ENCODE results near the gene ZNF331. TPM values are rescaled to one million over a fixed set of nuclear protein-coding genes. Genes with fewer than 3 reads are reported as not detected.

The ZNF331 gene
- total and polyA plus RNA-seq, 9 donors, result 23.7 to 365 (median 108) TPM

GRCh38 chr19:53520547-53521372, 17.2 kb upstream of the ZNF331 start:
- H3K36me3 ChIP-seq, result no peaks in the 10 kb centered on the region
- 1 to 2% (median 1%) methylated on average over 46 of the region's 46 CpGs for WGBS, 3 donors
- H3K27ac ChIP-seq, result peak overlapping the region; percentile 67 to 89
- no peaks in the 10 kb centered on the region for H3K9me3 ChIP-seq
- intact Hi-C loops (cut with DNase I), result no loop called here
- peak; percentile 95 to 99 (median 98) for DNase-seq
- peaks cover 6% of the 10 kb centered on the region for H3K4me1 ChIP-seq (ENCODE audit: insufficient read depth)
- TF ChIP-seq, protein P1, sequence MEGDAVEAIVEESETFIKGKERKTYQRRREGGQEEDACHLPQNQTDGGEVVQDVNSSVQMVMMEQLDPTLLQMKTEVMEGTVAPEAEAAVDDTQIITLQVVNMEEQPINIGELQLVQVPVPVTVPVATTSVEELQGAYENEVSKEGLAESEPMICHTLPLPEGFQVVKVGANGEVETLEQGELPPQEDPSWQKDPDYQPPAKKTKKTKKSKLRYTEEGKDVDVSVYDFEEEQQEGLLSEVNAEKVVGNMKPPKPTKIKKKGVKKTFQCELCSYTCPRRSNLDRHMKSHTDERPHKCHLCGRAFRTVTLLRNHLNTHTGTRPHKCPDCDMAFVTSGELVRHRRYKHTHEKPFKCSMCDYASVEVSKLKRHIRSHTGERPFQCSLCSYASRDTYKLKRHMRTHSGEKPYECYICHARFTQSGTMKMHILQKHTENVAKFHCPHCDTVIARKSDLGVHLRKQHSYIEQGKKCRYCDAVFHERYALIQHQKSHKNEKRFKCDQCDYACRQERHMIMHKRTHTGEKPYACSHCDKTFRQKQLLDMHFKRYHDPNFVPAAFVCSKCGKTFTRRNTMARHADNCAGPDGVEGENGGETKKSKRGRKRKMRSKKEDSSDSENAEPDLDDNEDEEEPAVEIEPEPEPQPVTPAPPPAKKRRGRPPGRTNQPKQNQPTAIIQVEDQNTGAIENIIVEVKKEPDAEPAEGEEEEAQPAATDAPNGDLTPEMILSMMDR (IDR thresholded peaks at IDR 0.05), result no peak
- TF ChIP-seq POLR2A (IDR thresholded peaks at IDR 0.05), result peak; percentile 29
- TF ChIP-seq EP300 (IDR thresholded peaks at IDR 0.05), result peak; percentile 100
- peak overlapping the region; percentile 57 for H3K4me3 ChIP-seq
- H3K27me3 ChIP-seq, result no peaks in the 10 kb centered on the region

- Histone ChIP-seq H3K4me1 (ENCODE audit: insufficient read depth) (peaks cover 6% of the 10 kb centered on the region), H3K4me3 (peak overlapping the region; percentile 57), H3K27me3 (no peaks in the 10 kb centered on the region), H3K27ac (no peak overlapping the region), H3K36me3 (no peaks in the 10 kb centered on the region), H3K9me3 (no peaks in the 10 kb centered on the region)
- TF ChIP-seq, protein P1 (IDR thresholded peaks at IDR 0.05), result no peak
- TF ChIP-seq EP300 (IDR thresholded peaks at IDR 0.05), result no peak
- TF ChIP-seq POLR2A (IDR thresholded peaks at IDR 0.05), result no peak
- no peak for DNase-seq
- intact Hi-C loops (cut with DNase I), result no loop called here
- 16 to 19% (median 17%) methylated on average over 33 of the region's 33 CpGs for WGBS, 3 donors
These were observed 16.4 kb upstream of the ZNF331 start for GRCh38 chr19:53521373-53522202.

DNA sequence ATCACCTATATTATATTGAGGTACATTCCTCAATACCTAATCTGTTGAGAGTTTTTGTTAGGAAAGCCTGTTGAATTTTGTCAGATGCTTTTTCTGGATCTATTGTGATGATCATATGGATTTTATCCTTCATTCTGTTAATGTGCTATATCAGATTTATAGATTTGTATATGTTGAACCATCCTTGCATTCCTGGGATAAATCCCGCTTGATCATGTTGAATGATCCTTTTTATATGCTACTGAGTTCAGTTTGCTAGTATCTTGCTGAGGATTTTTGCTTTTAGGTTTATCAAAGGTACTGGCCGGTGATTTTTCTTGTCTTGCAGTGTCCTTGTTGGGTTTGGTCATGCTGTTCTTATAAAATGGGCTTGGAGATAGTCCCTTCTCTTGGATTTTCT, 12.0 kb upstream of the ZNF331 start:
- no peak for DNase-seq
- no peaks in the 10 kb centered on the region for H3K36me3 ChIP-seq
- no peak for TF ChIP-seq EP300 (IDR thresholded peaks at IDR 0.05)
- H3K27ac ChIP-seq, result no peak overlapping the region
- H3K4me1 ChIP-seq (ENCODE audit: insufficient read depth), result peaks cover 6% of the 10 kb centered on the region
- intact Hi-C loops (cut with DNase I), result no loop called here
- H3K9me3 ChIP-seq, result no peaks in the 10 kb centered on the region
- WGBS, 3 donors, result 96 to 100% (median 99%) methylated on average over 2 of the region's 2 CpGs
- H3K4me3 ChIP-seq, result no peak overlapping the region
- no peaks in the 10 kb centered on the region for H3K27me3 ChIP-seq

- H3K9me3 ChIP-seq, result no peaks in the 10 kb centered on the region
- no peaks in the 10 kb centered on the region for H3K27me3 ChIP-seq
- no peaks in the 10 kb centered on the region for H3K36me3 ChIP-seq
- 93 to 95% (median 94%) methylated on average over 8 of the region's 8 CpGs for WGBS, 3 donors
- intact Hi-C loops (cut with DNase I), result no loop called here
- TF ChIP-seq POLR2A (IDR thresholded peaks at IDR 0.05) (no peak), EP300 (IDR thresholded peaks at IDR 0.05) (no peak)
- TF ChIP-seq, protein P1 (IDR thresholded peaks at IDR 0.05), result no peak
- no peak overlapping the region for H3K4me3 ChIP-seq
- H3K4me1 ChIP-seq (ENCODE audit: insufficient read depth), result no peaks in the 10 kb centered on the region
- no peak overlapping the region for H3K27ac ChIP-seq
- no peak for DNase-seq
These were observed 7.3 kb upstream of the ZNF331 start for GRCh38 chr19:53530622-53531021.
